ENCODE measurements around the gene HSD17B11. TPM values are rescaled to one million over a fixed set of nuclear protein-coding genes. Genes with fewer than 3 reads are reported as not detected.
"Not testable (repeated sequence)": the region's sequence is repeated elsewhere in the genome, so short reads cannot be mapped to it uniquely, and the experiment has no call there.

HSD17B11 gene
- total RNA-seq, 4 donors from 2014 or later = 87.6 to 171 (median 97.9) TPM

DNA sequence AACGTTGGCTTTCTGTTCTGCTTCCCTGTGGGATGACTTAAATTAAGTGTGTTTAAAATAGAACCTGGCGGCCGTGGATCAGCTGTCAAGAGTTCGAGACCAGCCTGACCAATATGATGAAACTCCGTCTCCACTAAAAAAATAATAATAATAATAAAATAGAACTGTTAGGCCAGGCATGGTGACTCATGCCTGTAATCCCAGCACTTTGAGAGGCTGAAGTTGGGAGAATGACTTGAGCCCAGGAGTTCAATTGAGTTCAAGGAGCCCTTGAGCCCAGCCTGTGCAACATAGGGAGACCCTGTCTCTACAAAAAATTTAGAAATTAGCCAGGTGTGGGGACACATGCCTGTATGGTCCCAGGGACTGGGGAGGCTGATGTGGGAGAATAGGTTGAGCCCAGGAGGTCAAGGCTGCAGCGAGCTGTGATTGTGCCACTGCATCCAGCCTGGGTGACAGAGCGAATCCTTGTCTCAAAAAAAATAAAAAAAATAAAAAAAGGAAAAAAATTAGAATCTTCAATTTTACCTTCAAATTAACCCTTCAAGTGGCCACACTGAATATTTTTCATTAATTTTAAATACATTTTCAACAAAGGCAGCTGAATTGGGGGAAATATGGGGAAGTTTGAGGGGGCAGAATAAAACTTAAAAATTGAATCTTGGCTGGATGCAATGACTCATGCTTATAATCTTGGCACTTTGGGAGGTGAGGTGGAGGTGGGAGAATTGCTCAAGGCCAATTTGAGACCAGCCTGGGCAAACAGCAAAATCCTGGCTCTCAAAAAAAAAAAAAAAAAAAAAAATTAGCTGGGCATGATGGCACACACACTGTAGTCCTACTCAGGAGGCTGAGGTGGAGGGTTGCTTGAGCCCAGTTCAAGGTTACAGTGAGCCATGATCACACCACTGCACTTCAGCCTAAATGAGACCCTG lies 36.6 kb downstream of the HSD17B11 start:
- TF ChIP-seq, protein P1, sequence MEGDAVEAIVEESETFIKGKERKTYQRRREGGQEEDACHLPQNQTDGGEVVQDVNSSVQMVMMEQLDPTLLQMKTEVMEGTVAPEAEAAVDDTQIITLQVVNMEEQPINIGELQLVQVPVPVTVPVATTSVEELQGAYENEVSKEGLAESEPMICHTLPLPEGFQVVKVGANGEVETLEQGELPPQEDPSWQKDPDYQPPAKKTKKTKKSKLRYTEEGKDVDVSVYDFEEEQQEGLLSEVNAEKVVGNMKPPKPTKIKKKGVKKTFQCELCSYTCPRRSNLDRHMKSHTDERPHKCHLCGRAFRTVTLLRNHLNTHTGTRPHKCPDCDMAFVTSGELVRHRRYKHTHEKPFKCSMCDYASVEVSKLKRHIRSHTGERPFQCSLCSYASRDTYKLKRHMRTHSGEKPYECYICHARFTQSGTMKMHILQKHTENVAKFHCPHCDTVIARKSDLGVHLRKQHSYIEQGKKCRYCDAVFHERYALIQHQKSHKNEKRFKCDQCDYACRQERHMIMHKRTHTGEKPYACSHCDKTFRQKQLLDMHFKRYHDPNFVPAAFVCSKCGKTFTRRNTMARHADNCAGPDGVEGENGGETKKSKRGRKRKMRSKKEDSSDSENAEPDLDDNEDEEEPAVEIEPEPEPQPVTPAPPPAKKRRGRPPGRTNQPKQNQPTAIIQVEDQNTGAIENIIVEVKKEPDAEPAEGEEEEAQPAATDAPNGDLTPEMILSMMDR (IDR thresholded peaks at IDR 0.05) = no peak
- ATAC-seq (ENCODE audit: low FRiP score) (peak; percentile 54), DNase-seq (ENCODE audit: low spot score) (no peak)

DNA sequence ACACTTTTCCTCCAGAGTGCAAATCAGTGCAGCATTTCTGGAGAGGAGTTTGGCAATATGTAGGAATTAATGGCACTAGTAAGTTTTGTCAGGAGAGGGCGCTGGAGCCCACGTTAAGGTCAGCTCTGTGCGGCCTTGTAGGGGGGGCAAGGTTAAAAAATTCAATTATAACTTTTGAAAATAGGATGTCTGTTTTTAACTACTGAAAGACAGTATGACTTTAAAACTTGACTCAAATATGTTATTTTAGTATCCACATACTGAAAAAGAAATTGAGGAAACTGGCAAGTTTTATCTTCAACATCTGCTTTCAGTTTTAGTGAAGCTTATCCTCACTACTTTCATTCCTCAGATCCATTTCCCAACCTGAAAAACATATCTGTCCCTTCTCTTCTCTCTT lies 37.4 kb downstream of the HSD17B11 start:
- peak; percentile 66 for ATAC-seq (ENCODE audit: low FRiP score)
- no peak for DNase-seq (ENCODE audit: low spot score)
- TF ChIP-seq, protein P1 (IDR thresholded peaks at IDR 0.05) = no peak

DNA sequence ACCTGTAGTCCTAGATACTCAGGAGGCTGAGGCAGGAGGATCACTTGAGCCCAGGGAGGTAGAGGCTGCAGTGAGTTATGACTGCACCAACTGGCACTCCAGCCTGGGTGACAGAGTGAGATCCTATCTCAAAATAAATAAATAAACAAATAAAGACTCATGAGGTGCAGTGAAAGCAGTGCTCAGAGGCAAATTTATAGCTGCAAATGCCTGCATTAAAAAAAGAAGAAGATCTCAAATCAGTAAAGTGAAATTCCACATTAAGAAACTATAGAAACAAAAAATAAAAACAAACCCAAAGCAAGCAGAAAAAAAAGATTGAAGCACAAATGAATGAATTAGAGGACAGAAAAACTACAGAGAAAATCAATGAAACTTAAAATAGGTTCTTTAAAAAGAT lies 45.8 kb downstream of the HSD17B11 start:
- DNase-seq (ENCODE audit: low spot score) (no peak), ATAC-seq (ENCODE audit: low FRiP score) (no peak)
- TF ChIP-seq, protein P1 (IDR thresholded peaks at IDR 0.05) = no peak

DNA sequence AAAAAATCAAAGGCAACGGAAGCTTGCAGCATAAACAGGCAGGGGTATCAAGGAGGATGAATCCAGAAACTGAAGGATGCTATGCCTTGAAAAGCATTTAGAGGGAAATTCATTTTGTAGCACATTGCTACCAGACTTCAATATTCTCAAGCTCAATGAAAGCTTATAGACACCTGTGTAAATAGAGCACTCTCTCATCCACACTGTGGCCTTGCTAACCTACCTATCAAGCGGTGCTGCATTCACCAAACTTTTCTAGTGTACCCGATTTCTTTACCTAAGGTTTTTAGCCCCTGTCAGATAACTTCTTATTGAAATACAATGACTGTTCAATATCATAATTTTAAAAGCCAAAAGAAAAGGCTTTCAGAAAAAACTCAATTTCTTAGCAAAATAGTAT lies 48.1 kb downstream of the HSD17B11 start:
- ATAC-seq (ENCODE audit: low FRiP score) (no peak), DNase-seq (ENCODE audit: low spot score) (no peak)
- TF ChIP-seq, protein P1 (IDR thresholded peaks at IDR 0.05) = no peak

DNA sequence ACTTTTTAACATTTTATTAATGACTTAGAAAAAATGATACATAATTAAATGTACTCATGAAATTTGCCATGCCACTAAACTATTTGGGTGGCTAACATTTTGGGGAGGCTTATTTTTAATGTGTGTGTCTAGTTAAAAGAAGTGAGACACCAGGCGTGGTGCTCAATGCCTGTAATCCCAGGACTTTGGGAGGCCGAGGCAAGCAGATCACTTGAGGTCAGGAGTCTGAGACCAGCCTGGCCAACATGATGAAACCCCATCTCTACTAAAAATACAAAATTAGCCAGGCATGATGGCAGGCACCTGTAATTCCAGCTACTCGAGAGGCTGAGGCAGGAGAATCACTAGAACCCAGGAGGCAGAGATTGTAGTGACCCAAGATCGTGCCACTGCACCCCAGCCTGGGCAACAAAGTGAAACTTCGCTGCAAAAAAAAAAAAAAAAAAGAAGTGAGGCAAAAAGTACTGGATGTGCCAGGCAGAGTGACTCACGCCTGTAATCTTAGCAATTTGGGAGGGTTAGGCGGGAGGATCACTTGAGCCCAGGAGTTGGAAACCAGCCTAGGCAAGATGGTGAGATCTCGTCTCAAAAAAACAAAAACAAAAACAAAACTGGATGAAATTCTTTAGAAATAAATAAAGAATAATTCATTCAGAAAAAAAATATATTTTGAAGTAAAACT lies 48.9 kb downstream of the HSD17B11 start:
- DNase-seq (ENCODE audit: low spot score) = not testable (repeated sequence)
- peak; percentile 84 for ATAC-seq (ENCODE audit: low FRiP score)

DNA sequence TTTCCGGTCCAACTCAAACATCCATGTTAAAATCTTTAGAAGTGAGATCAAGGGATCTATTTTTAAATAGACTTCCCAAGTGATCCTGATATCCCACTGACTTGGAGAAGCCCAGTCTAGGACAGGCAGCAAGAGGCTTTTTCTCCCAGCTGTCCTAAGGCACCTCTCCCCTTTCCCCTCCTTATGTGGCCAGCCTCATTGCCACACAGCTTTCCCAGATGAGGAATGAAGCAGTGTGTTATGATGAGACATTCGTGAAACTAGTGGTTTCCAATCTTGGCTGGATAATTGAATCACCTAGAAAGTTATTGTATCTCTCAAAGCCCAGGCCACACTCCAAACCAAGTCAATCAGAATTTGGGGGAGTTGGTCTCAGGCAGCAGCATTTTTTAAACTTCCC lies 51.5 kb downstream of the HSD17B11 start:
- TF ChIP-seq, protein P1 (IDR thresholded peaks at IDR 0.05) = no peak
- no peak for ATAC-seq (ENCODE audit: low FRiP score)
- no peak for DNase-seq (ENCODE audit: low spot score)

DNA sequence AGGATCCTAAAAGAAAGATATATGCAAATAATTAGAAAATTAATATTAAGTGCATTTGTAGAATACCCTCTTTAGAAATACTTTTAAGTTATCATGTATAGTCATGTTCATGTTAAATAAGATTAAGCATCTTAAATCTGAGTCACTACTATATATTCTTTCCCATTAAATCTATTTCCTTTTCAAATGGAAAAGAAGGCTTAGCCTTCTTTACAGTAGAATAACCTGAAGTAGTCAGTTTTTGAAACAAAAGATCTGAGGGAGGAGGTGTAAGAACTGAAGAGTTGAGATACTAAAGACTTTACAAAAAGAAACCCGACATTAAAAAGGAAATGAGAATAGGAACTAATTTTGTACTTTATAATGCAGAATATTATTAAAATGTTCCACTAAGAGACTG lies 53.6 kb downstream of the HSD17B11 start:
- ATAC-seq (ENCODE audit: low FRiP score) = no peak
- TF ChIP-seq, protein P1 (IDR thresholded peaks at IDR 0.05) = no peak
- no peak for DNase-seq (ENCODE audit: low spot score)

All from omental fat pad (tissue), 4 donors.